Measurements from ENCODE around the gene SEC22C. TPM values are rescaled to one million over a fixed set of nuclear protein-coding genes. Genes with fewer than 3 reads are reported as not detected.

SEC22C gene
- total RNA-seq, 1 experiment from 2014 or later, result 38.1 TPM

GRCh38 chr3:42498034-42498433 is 83.7 kb downstream of the SEC22C start:
- H3K27ac ChIP-seq, result peak overlapping the region; percentile 89
- intact Hi-C loops (cut with micrococcal nuclease; ENCODE audit: unreplicated experiment), result no loop called here
- no peaks in the 10 kb centered on the region for H3K9me3 ChIP-seq (ENCODE audit: insufficient read depth, low read depth)
- CTCF ChIA-PET, result interaction anchor here (0.6 kb wide), 1 partner anchor 896 kb away, joined by 6 read pairs; no protein-coding TSS in a partner anchor
- peaks cover 18% of the 10 kb centered on the region; the same call in 1 of the 2 replicates for H3F3A ChIP-seq (ENCODE audit: insufficient read depth, low read depth)
- no peak overlapping the region for H2AFZ ChIP-seq
- POLR2A ChIA-PET (ENCODE audit: unreplicated experiment), result no interaction called here
- peaks cover 31% of the 10 kb centered on the region for H3K4me1 ChIP-seq (replicated peaks; ENCODE audit: insufficient read depth)
- H3K27me3 ChIP-seq (ENCODE audit: insufficient read depth, low read depth), result no peaks in the 10 kb centered on the region
- TF ChIP-seq CTCF (conservative IDR thresholded peaks at IDR 0.05), result no peak
- TF ChIP-seq EZH2 (IDR thresholded peaks at IDR 0.05; ENCODE audit: low read depth), result no peak
- H3K79me2 ChIP-seq (ENCODE audit: low read depth), result peaks cover under 1% of the 10 kb centered on the region; the same call in 1 of the 2 replicates
- no peaks in the 10 kb centered on the region for H3K9me2 ChIP-seq (ENCODE audit: insufficient read depth)
- H3K4me2 ChIP-seq, result peak overlapping the region; percentile 84
- no peak for DNase-seq
- H3K36me3 ChIP-seq (ENCODE audit: low read depth), result no peaks in the 10 kb centered on the region
- no TSS peak for BruUV-seq (replicated peaks)
- no peaks in the 10 kb centered on the region for H4K20me1 ChIP-seq (ENCODE audit: insufficient read depth)
- H3K4me3 ChIP-seq, result no peak overlapping the region

Other genes starting within 250 kb of the SEC22C start
- not detected in 2 replicates for gene LYZL4, start 171.4 kb downstream of the SEC22C start, total RNA-seq (2021)
- gene VIPR1, start 79.3 kb downstream of the SEC22C start, total RNA-seq (2021), result 19.7 and 23.9 TPM in 2 replicates
- gene SS18L2, start 8.9 kb upstream of the SEC22C start, total RNA-seq (2021), result 28.8 and 34.5 TPM in 2 replicates
- gene NKTR, start 18.7 kb upstream of the SEC22C start, total RNA-seq (2021), result 66.0 and 70.5 TPM in 2 replicates
- 8.1 and 9.6 TPM in 2 replicates for gene ZBTB47, start 71.7 kb upstream of the SEC22C start, total RNA-seq (2021)
- not detected in 2 replicates for gene KLHL40, start 103.6 kb upstream of the SEC22C start, total RNA-seq (2021)
- gene HHATL, start 120.8 kb upstream of the SEC22C start, total RNA-seq (2021), result not detected in 2 replicates
- gene CCDC13, start 191.3 kb upstream of the SEC22C start, total RNA-seq (2021), result 0.41 TPM in 1 of 2 replicates, not detected in the other
- gene HIGD1A, start 222.5 kb upstream of the SEC22C start, total RNA-seq (2021), result 48.2 and 69.7 TPM in 2 replicates
- 1.0 and 2.9 TPM in 2 replicates for gene ACKR2, start 227.5 kb upstream of the SEC22C start, total RNA-seq (2021)